ENCODE results near the gene ZBTB24. TPM values are rescaled to one million over a fixed set of nuclear protein-coding genes. Genes with fewer than 3 reads are reported as not detected.

Gene ZBTB24
- total RNA-seq, 4 donors from 2014 or later: 3.7 to 10.5 (median 6.1) TPM

DNA sequence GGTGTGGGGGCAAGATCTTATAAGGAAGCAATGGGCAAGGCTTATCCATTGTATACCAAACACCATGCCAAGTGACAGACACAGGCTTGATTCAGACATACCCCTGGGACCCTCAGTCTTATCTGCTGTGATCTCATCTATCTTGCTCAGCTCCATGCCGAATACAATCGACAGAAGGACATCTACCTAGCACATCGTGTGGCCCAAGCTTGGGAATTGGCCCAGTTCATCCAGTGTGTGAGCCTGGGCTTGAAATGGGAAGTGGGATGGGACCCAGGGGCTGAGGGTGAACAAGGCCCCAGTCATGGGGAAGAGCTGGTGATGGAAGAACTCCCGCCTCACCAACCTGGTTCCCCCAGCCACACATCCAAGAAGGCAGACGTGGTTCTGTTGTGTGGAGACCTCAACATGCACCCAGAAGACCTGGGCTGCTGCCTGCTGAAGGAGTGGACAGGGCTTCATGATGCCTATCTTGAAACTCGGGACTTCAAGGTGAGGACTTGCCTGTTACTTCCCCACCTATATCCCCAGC, 40.6 kb downstream of the ZBTB24 start:
- H3K9me3 ChIP-seq: no peaks in the 10 kb centered on the region
- DNase-seq (no peak), ATAC-seq (no peak)
- intact Hi-C loops (cut with DNase I; ENCODE audit: low total_unique reads) (loop anchor here (5.0 kb wide), 1 partner anchor 345 kb away; the partner anchor contains the start of gene CEP57L1), in situ Hi-C loops (cut with MboI; ENCODE audit: low sequenced_read_pairs in 4 of 4) (no loop called here)
- H3K4me1 ChIP-seq: peaks cover 10 to 15% of the 10 kb centered on the region in 2 donors
- no peak overlapping the region for H3K4me3 ChIP-seq
- H3K36me3 ChIP-seq: peaks cover 0 to 12% of the 10 kb centered on the region in 2 donors
- no peaks in the 10 kb centered on the region for H3K27me3 ChIP-seq
- H3K27ac ChIP-seq: no peak overlapping the region
- TF ChIP-seq, protein P1, sequence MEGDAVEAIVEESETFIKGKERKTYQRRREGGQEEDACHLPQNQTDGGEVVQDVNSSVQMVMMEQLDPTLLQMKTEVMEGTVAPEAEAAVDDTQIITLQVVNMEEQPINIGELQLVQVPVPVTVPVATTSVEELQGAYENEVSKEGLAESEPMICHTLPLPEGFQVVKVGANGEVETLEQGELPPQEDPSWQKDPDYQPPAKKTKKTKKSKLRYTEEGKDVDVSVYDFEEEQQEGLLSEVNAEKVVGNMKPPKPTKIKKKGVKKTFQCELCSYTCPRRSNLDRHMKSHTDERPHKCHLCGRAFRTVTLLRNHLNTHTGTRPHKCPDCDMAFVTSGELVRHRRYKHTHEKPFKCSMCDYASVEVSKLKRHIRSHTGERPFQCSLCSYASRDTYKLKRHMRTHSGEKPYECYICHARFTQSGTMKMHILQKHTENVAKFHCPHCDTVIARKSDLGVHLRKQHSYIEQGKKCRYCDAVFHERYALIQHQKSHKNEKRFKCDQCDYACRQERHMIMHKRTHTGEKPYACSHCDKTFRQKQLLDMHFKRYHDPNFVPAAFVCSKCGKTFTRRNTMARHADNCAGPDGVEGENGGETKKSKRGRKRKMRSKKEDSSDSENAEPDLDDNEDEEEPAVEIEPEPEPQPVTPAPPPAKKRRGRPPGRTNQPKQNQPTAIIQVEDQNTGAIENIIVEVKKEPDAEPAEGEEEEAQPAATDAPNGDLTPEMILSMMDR (IDR thresholded peaks at IDR 0.05 in 4 of 5, conservative IDR thresholded peaks at IDR 0.05 in 1 of 5): no peak
- TF ChIP-seq POLR2A (IDR thresholded peaks at IDR 0.05): no peak

DNA sequence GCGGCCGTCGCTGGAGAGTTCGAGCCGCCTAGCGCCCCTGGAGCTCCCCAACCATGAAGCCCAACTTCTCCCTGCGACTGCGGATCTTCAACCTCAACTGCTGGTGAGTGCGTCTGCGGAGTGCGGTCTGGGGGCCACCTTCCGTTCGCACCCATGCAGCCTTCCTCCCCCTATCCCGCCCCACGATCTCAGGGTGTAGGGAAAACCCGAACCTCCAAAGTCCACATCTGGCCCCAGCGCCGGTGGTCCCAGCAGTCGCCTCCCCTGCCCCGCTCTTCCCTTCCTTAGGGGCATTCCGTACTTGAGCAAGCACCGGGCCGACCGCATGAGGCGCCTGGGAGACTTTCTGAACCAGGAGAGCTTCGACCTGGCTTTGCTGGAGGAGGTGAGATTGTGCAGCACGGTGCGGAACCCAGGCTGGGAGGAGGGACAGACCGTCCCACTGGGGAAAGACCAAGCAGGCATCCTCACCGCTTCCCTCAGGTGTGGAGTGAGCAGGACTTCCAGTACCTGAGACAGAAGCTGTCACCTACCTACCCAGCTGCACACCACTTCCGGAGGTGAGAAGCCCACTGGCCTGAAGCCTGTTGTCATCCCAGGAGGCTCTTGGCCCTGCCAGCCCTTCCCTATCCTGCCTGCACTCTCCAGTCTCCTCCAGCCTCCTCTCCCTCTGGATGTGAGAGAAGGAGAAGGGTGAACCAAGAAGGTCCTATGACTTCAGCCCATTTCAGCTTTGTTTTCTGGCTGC, 41.8 kb downstream of the ZBTB24 start:
- Histone ChIP-seq H3K4me1 (peaks cover 10 to 15% of the 10 kb centered on the region in 2 donors), H3K4me3 (peak overlapping the region; percentile 73 to 96 (median 87)), H3K27me3 (no peaks in the 10 kb centered on the region), H3K27ac (peak overlapping the region; percentile 74 to 89 (median 83)), H3K36me3 (peaks cover 0 to 12% of the 10 kb centered on the region in 2 donors), H3K9me3 (no peaks in the 10 kb centered on the region)
- in situ Hi-C loops (cut with MboI; ENCODE audit: low sequenced_read_pairs in 4 of 4) (no loop called here), intact Hi-C loops (cut with DNase I; ENCODE audit: low total_unique reads) (loop anchor here (5.0 kb wide), 1 partner anchor 344 kb away; the partner anchor contains the start of gene CEP57L1)
- ATAC-seq (peak; percentile 38 to 44), DNase-seq (peak in 1 of 2 donors; percentile 48)
- TF ChIP-seq, protein P1 (IDR thresholded peaks at IDR 0.05 in 4 of 5, conservative IDR thresholded peaks at IDR 0.05 in 1 of 5): peak in 1 of 5 experiments; percentile 29
- no peak for TF ChIP-seq POLR2A (IDR thresholded peaks at IDR 0.05)

DNA sequence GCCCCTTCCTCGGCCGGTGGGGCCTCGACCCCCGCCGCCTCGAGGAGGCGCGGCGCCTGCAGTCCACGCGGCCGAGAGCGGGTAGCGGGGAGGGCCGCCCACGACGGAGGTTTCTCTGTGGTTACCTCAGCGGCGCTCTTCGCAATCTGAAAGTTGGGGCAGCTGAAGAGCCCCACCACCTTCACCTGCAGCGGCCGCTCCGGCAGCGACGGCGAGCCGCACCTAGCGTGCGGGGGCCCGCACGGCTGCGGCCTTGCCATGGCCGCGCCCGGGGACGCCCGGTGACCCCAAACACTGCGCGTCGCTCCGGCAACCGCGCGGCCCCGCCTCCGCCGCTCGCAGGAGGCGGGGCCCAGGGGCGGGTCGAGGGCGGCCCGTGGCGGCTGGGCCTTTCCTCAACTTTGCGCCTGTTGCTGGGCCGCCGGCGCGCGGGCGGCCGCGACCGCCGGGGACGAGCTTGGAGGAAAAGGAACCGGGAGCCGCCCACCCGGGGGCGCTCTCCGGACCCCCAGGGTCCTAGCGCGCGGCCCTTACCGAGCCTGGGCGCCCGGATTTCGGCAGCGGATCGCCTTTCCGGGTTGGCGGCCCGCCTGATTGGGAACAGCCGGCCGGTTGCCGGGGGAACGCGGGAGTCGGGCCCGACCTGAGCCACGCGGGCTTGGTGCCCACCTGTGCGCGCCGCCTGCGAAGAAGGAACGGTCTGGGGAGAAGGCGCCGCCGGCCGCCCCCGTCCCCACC, 42.5 kb downstream of the ZBTB24 start, which contains the start of the genes PPIL6 and SMPD2:
Gene PPIL6, minus strand, starts transcription at position 298 of the 738 bp plus-strand sequence. Its CDS starts 38 bp downstream, at position 260.
Gene SMPD2, plus strand, starts transcription at position 394 of the 738 bp plus-strand sequence. CDS start 398 bp downstream, outside the sequence.
- DNase-seq: peak; percentile 69 to 85
- Histone ChIP-seq H3K27ac (peak within 1 kb of the TSS; percentile 74 to 89 (median 83)), H3K36me3 (peaks cover 0 to 4% of the 10 kb centered on the region in 2 donors), H3K9me3 (no peaks in the 10 kb centered on the region), H3K4me1 (peaks cover 10 to 15% of the 10 kb centered on the region in 2 donors), H3K4me3 (peak within 1 kb of the TSS; percentile 73 to 96 (median 87)), H3K27me3 (no peaks in the 10 kb centered on the region)
- ATAC-seq: peak; percentile 90 to 92
- in situ Hi-C loops (cut with MboI; ENCODE audit: low sequenced_read_pairs in 4 of 4) (no loop called here), intact Hi-C loops (cut with DNase I; ENCODE audit: low total_unique reads) (loop anchor here (1.0 to 5.0 kb wide), 3 partner anchors 43 to 343 kb away; partner anchors contain the start of genes CEP57L1 and ZBTB24)
- TF ChIP-seq, protein P1 (IDR thresholded peaks at IDR 0.05 in 4 of 5, conservative IDR thresholded peaks at IDR 0.05 in 1 of 5): peak in 2 of 5 experiments; percentile 36 to 40
- TF ChIP-seq POLR2A (IDR thresholded peaks at IDR 0.05): peak; percentile 36 to 62

DNA sequence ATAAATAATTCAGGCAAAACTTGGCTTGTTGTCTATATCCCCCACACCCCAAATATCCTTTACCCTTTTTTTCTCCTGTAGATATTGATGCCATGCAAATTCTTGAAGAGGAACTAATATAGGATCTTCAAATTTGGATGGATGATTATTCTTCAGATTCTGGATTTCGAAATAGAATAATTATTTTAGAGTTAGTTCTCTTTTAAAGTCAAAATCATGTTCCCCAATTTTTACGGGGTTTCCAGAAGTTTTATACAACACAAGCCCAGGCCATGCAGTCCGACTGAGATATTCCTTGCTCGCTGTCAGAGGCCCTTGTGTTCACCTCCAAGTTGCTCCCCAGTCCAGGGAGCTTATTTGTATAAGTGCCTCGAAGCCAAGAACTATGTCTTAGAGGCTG, 47.0 kb downstream of the ZBTB24 start:
- no peaks in the 10 kb centered on the region for H3K36me3 ChIP-seq
- no peaks in the 10 kb centered on the region for H3K27me3 ChIP-seq
- no peak for TF ChIP-seq POLR2A (IDR thresholded peaks at IDR 0.05)
- TF ChIP-seq, protein P1 (IDR thresholded peaks at IDR 0.05 in 4 of 5, conservative IDR thresholded peaks at IDR 0.05 in 1 of 5): no peak
- DNase-seq (no peak), ATAC-seq (no peak)
- no peak overlapping the region for H3K4me3 ChIP-seq
- H3K4me1 ChIP-seq: peaks cover 7 to 10% of the 10 kb centered on the region in 2 donors
- H3K9me3 ChIP-seq: no peaks in the 10 kb centered on the region
- in situ Hi-C loops (cut with MboI; ENCODE audit: low sequenced_read_pairs in 4 of 4): loop anchor here in 1 of 4 donors (10.0 kb wide), 1 partner anchor 49 kb away; the partner anchor contains the start of gene ZBTB24
- intact Hi-C loops (cut with DNase I; ENCODE audit: low total_unique reads): no loop called here
- no peak overlapping the region for H3K27ac ChIP-seq
